GM23338 (cell line): ENCODE measurements around the gene PRPF31. TPM values are rescaled to one million over a fixed set of nuclear protein-coding genes. Genes with fewer than 3 reads are reported as not detected.

Source experiments
- ATAC-seq: fragments of 200-7000 bp; cut with Tn5 transposase; 3 replicates; pipeline ENCODE4 v1.9.1; 2020
- DNase-seq: peaks from one replicate; pipeline ENCODE4 v3.0.0-alpha.2; 2015; ENCODE audit warnings: low spot score
- H2AFZ ChIP-seq: fragments of 200-600 bp; sonication (generic); 2 replicates; pipeline ENCODE4 v1.8.0; 2016; ENCODE audit warnings: antibody characterized with exemption, mild to moderate bottlenecking, moderate library complexity
- H3F3A ChIP-seq: fragments of 200-600 bp; sonication (generic); replicated peaks from 2 replicates; pipeline ENCODE4 v1.8.0; 2017; ENCODE audit warnings: antibody characterized with exemption, mixed run types, low read depth
- H3K27ac ChIP-seq: fragments of 200-600 bp; sonication (generic); 2 replicates; pipeline ENCODE4 v1.6.1; 2016; ENCODE audit warnings: low read depth
- H3K27me3 ChIP-seq: fragments of 200-600 bp; sonication (generic); 2 replicates; pipeline ENCODE4 v1.8.0; 2016; ENCODE audit warnings: mild to moderate bottlenecking, mixed run types, moderate library complexity; ENCODE audit not compliant: insufficient read depth
- H3K36me3 ChIP-seq: fragments of 200-600 bp; sonication (generic); 2 replicates; pipeline ENCODE4 v1.8.0; 2016; ENCODE audit warnings: mild to moderate bottlenecking; ENCODE audit not compliant: insufficient read depth
- H3K4me1 ChIP-seq: fragments of 200-600 bp; sonication (generic); 2 replicates; pipeline ENCODE4 v1.8.0; 2016; ENCODE audit warnings: mild to moderate bottlenecking, moderate library complexity; ENCODE audit not compliant: insufficient read depth
- H3K4me2 ChIP-seq: fragments of 200-600 bp; sonication (generic); 2 replicates; pipeline ENCODE4 v1.7.1; 2017; ENCODE audit warnings: mixed run types
- H3K4me3 ChIP-seq: fragments of 200-600 bp; sonication (generic); 2 replicates; pipeline ENCODE4 v1.6.1; 2016; ENCODE audit warnings: mixed run types
- H3K79me2 ChIP-seq: fragments of 200-600 bp; sonication (generic); replicated peaks from 2 replicates; pipeline ENCODE4 v1.8.0; 2017; ENCODE audit warnings: mild to moderate bottlenecking; ENCODE audit not compliant: insufficient read depth
- H3K9me2 ChIP-seq: fragments of 200-600 bp; sonication (generic); 2 replicates; pipeline ENCODE4 v1.8.0; 2017; ENCODE audit not compliant: insufficient read depth
- H4K20me1 ChIP-seq: fragments of 200-600 bp; sonication (generic); replicated peaks from 2 replicates; pipeline ENCODE4 v1.8.0; 2017; ENCODE audit warnings: mild to moderate bottlenecking; ENCODE audit not compliant: insufficient read depth
- H3K27ac Mint-ChIP-seq: 2 replicates; pipeline ENCODE4 v1.8.0; 2020; ENCODE audit warnings: inconsistent platforms, mild to moderate bottlenecking, moderate library complexity, mixed read lengths
- H3K27me3 Mint-ChIP-seq: 3 replicates; pipeline ENCODE4 v1.8.0; 2022; ENCODE audit warnings: low read depth, mild to moderate bottlenecking, moderate library complexity, mixed read lengths, inconsistent platforms; ENCODE audit not compliant: insufficient read depth, poor library complexity
- H3K36me3 Mint-ChIP-seq: 3 replicates; pipeline ENCODE4 v1.8.0; 2021; ENCODE audit warnings: low read depth, mild to moderate bottlenecking, inconsistent platforms, moderate library complexity, mixed read lengths
- H3K4me1 Mint-ChIP-seq: 3 replicates; pipeline ENCODE4 v1.8.0; 2020; ENCODE audit warnings: mild to moderate bottlenecking, inconsistent platforms, mixed read lengths
- H3K4me3 Mint-ChIP-seq: 3 replicates; pipeline ENCODE4 v1.8.0; 2021; ENCODE audit warnings: moderate library complexity, mild to moderate bottlenecking, inconsistent platforms, mixed read lengths
- H3K9me3 Mint-ChIP-seq: 3 replicates; pipeline ENCODE4 v1.8.0; 2020; ENCODE audit warnings: moderate library complexity, mild to moderate bottlenecking, inconsistent platforms, mixed read lengths
- CREB1 ChIP-seq: fragments of 250-450 bp; sonication (Bioruptor Pico); IDR thresholded peaks from 2 replicates; pipeline ENCODE4 v1.5.0; 2020; ENCODE audit warnings: low read depth, mild to moderate bottlenecking, moderate library complexity
- CTCF ChIP-seq, 2 experiments: fragments of 200-600 bp in 1 of 2; sonication (generic) in 1 of 2; conservative IDR thresholded peaks; 2 replicates each; pipeline versions ENCODE4 v1.5.1 to v1.6.1; 2016 to 2017; ENCODE audit warnings: antibody characterized with exemption in 2 of 2, low read depth in 2 of 2, mild to moderate bottlenecking in 2 of 2, moderate library complexity in 1 of 2
- ETS1 ChIP-seq: IDR thresholded peaks from 2 replicates; pipeline ENCODE4 v1.6.1; 2016; ENCODE audit warnings: antibody characterized with exemption
- EZH2 ChIP-seq: fragments of 200-600 bp; sonication (generic); IDR thresholded peaks from one replicate; pipeline ENCODE4 v1.8.0; 2017; ENCODE audit warnings: antibody characterized with exemption, mild to moderate bottlenecking, low read depth; ENCODE audit not compliant: unreplicated experiment
- EZH2phosphoT487 ChIP-seq: fragments of 200-600 bp; sonication (generic); IDR thresholded peaks from one replicate; pipeline ENCODE4 v1.8.1; 2018; ENCODE audit warnings: antibody characterized with exemption; ENCODE audit not compliant: unreplicated experiment
- JUNB ChIP-seq: IDR thresholded peaks from one replicate; pipeline ENCODE4 v1.6.1; 2016; ENCODE audit warnings: antibody characterized with exemption; ENCODE audit not compliant: unreplicated experiment
- NANOG ChIP-seq: IDR thresholded peaks from 2 replicates; pipeline ENCODE4 v1.6.1; 2016; ENCODE audit warnings: antibody characterized with exemption, borderline replicate concordance
- POLR2AphosphoS5 ChIP-seq: IDR thresholded peaks from 2 replicates; pipeline ENCODE4 v1.6.1; 2016; ENCODE audit warnings: antibody characterized with exemption, low read depth
- REST ChIP-seq: IDR thresholded peaks from one replicate; pipeline ENCODE4 v1.6.1; 2018; ENCODE audit warnings: antibody characterized with exemption; ENCODE audit not compliant: unreplicated experiment
- STAT1 ChIP-seq: IDR thresholded peaks from one replicate; pipeline ENCODE4 v1.6.1; 2016; ENCODE audit warnings: antibody characterized with exemption; ENCODE audit not compliant: unreplicated experiment
- ZNF114 ChIP-seq: fragments of 250-450 bp; sonication (Bioruptor Pico); IDR thresholded peaks from 2 replicates; pipeline ENCODE4 v1.5.0; 2020; ENCODE audit warnings: mild to moderate bottlenecking, moderate library complexity
- ZNF331 ChIP-seq: fragments of 250-450 bp; sonication (Bioruptor Pico); IDR thresholded peaks from 2 replicates; pipeline ENCODE4 v1.5.0; 2020; ENCODE audit warnings: low read depth, mild to moderate bottlenecking, moderate library complexity
- ZNF462 ChIP-seq: fragments of 250-450 bp; sonication (Bioruptor Pico); IDR thresholded peaks from 2 replicates; pipeline ENCODE4 v1.5.0; 2020; ENCODE audit warnings: mild to moderate bottlenecking, moderate library complexity
- polyA plus RNA-seq: library from polyadenylated mRNA; unstranded; fragments of >200 nt; fragmentation: Nextera tagmentation; extraction: Ambion mirVana; gene quantifications from 2 replicates; pipeline ENCODE4 v1.2.1, GENCODE V29; 2016
- total RNA-seq: library from RNA; depleted of rRNA; stranded (reverse); fragments of >200 nt; shearing (Covaris generic); gene quantifications from 2 replicates; pipeline ENCODE4 v1.2.3, GENCODE V29; 2014

Gene PRPF31
- total and polyA plus RNA-seq, 2 experiments from 2014 or later, result 83.3 to 94.2 TPM

- DNase-seq (no peak), ATAC-seq (no peak)
- Histone ChIP-seq H3K36me3 (peaks cover 27% of the 10 kb centered on the region), H3K4me2 (no peak overlapping the region), H3K4me1 (no peaks in the 10 kb centered on the region), H3K79me2 (no peaks in the 10 kb centered on the region; the same call in 1 of the 2 replicates), H2AFZ (no peak overlapping the region), H3F3A (peaks cover 21% of the 10 kb centered on the region), H3K9me2 (no peaks in the 10 kb centered on the region), H3K27ac (no peak overlapping the region), H3K4me3 (no peak overlapping the region), H4K20me1 (peaks cover 10% of the 10 kb centered on the region; the same call in 1 of the 2 replicates), H3K27me3 (no peaks in the 10 kb centered on the region)
- no peak overlapping the region; the same call in 2 of the 3 replicates for H3K4me3 Mint-ChIP-seq
- no peaks in the 10 kb centered on the region; the same call in 2 of the 3 replicates for H3K9me3 Mint-ChIP-seq
- TF ChIP-seq REST, result no peak
- TF ChIP-seq EZH2, result no peak
- TF ChIP-seq NANOG, result no peak
- TF ChIP-seq JUNB, result no peak
- TF ChIP-seq ETS1, result no peak
- no peak for TF ChIP-seq ZNF114 (CRISPR knock-in tag)
- TF ChIP-seq STAT1, result no peak
- TF ChIP-seq POLR2AphosphoS5, result no peak
- TF ChIP-seq EZH2phosphoT487, result no peak
- no peak for TF ChIP-seq ZNF331 (CRISPR knock-in tag)
- TF ChIP-seq CREB1 (CRISPR knock-in tag), result no peak
- TF ChIP-seq CTCF (conservative IDR thresholded peaks at IDR 0.05; ENCODE audit: low read depth in 2 of 2), result no peak
- TF ChIP-seq ZNF462 (CRISPR knock-in tag), result no peak
- H3K36me3 Mint-ChIP-seq, result peaks cover 74% of the 10 kb centered on the region
- H3K27me3 Mint-ChIP-seq, result peaks cover 14% of the 10 kb centered on the region
- H3K4me1 Mint-ChIP-seq, result no peaks in the 10 kb centered on the region; the same call in 2 of the 3 replicates
- H3K27ac Mint-ChIP-seq, result no peak overlapping the region
Measured at GRCh38 chr19:54152878-54153524, 37.4 kb downstream of the PRPF31 start.
